ENCODE measurements around the gene TBCD. TPM values are rescaled to one million over a fixed set of nuclear protein-coding genes. Genes with fewer than 3 reads are reported as not detected.

The TBCD gene
- total RNA-seq, 1 donor from 2014 or later = 31.8 TPM

- H3K9ac ChIP-seq (ENCODE audit: low read length) = no peak overlapping the region
- H3K27me3 ChIP-seq (ENCODE audit: insufficient read depth, low read length) = no peaks in the 10 kb centered on the region
- no peaks in the 10 kb centered on the region for H3K4me1 Mint-ChIP-seq (ENCODE audit: low read depth, unreplicated experiment)
- no peak overlapping the region for H3K4me3 ChIP-seq (ENCODE audit: insufficient read depth, low read depth, low read length)
- no peak overlapping the region for H3K4me3 Mint-ChIP-seq (ENCODE audit: unreplicated experiment)
- H3K27ac Mint-ChIP-seq (ENCODE audit: unreplicated experiment) = no peak overlapping the region
- no peaks in the 10 kb centered on the region for H4K20me1 ChIP-seq (ENCODE audit: insufficient read depth, low read length)
- H3K9me3 Mint-ChIP-seq (ENCODE audit: unreplicated experiment) = peaks cover 32% of the 10 kb centered on the region
- H3K36me3 ChIP-seq (ENCODE audit: insufficient read depth, low read length) = peaks cover 10% of the 10 kb centered on the region
- H3K79me2 ChIP-seq (ENCODE audit: insufficient read depth, low read length) = no peaks in the 10 kb centered on the region
- TF ChIP-seq EZH2 (IDR thresholded peaks at IDR 0.05; ENCODE audit: insufficient read depth, low read length) (no peak), CTCF (IDR thresholded peaks at IDR 0.05; ENCODE audit: insufficient read depth, low read depth, low read length) (no peak)
- H3K36me3 Mint-ChIP-seq (ENCODE audit: low read depth, unreplicated experiment) = peaks cover 48% of the 10 kb centered on the region
- FAIRE-seq = no peak
- peaks cover 24% of the 10 kb centered on the region for H3K9me3 ChIP-seq (ENCODE audit: insufficient read depth, low read depth, low read length)
- no peaks in the 10 kb centered on the region for H3K4me1 ChIP-seq (ENCODE audit: insufficient read depth, low read length)
- H3K27ac ChIP-seq (ENCODE audit: low read depth, low read length) = no peak overlapping the region
- no peak for DNase-seq (ENCODE audit: low read depth)
- H3K27me3 Mint-ChIP-seq (ENCODE audit: low read depth, unreplicated experiment) = no peaks in the 10 kb centered on the region
- H3K4me2 ChIP-seq (ENCODE audit: low read length) = no peak overlapping the region
- H2AFZ ChIP-seq (ENCODE audit: low read depth, low read length) = no peak overlapping the region
These were observed 190.6 kb downstream of the TBCD start for GRCh38 chr17:82942166-82943130.

- Histone ChIP-seq H2AFZ (ENCODE audit: low read depth, low read length) (no peak overlapping the region), H3K79me2 (ENCODE audit: insufficient read depth, low read length) (no peaks in the 10 kb centered on the region), H3K9ac (ENCODE audit: low read length) (no peak overlapping the region), H4K20me1 (ENCODE audit: insufficient read depth, low read length) (no peaks in the 10 kb centered on the region), H3K27me3 (ENCODE audit: insufficient read depth, low read length) (no peaks in the 10 kb centered on the region), H3K27ac (ENCODE audit: low read depth, low read length) (no peak overlapping the region), H3K4me1 (ENCODE audit: insufficient read depth, low read length) (no peaks in the 10 kb centered on the region), H3K4me2 (ENCODE audit: low read length) (no peak overlapping the region), H3K36me3 (ENCODE audit: insufficient read depth, low read length) (peaks cover 10% of the 10 kb centered on the region), H3K4me3 (ENCODE audit: insufficient read depth, low read depth, low read length) (no peak overlapping the region), H3K9me3 (ENCODE audit: insufficient read depth, low read depth, low read length) (peaks cover 24% of the 10 kb centered on the region)
- peaks cover 51% of the 10 kb centered on the region for H3K36me3 Mint-ChIP-seq (ENCODE audit: low read depth, unreplicated experiment)
- peaks cover 37% of the 10 kb centered on the region for H3K9me3 Mint-ChIP-seq (ENCODE audit: unreplicated experiment)
- no peaks in the 10 kb centered on the region for H3K27me3 Mint-ChIP-seq (ENCODE audit: low read depth, unreplicated experiment)
- no peak overlapping the region for H3K27ac Mint-ChIP-seq (ENCODE audit: unreplicated experiment)
- FAIRE-seq (no peak), DNase-seq (ENCODE audit: low read depth) (no peak)
- TF ChIP-seq EZH2 (IDR thresholded peaks at IDR 0.05; ENCODE audit: insufficient read depth, low read length) (no peak), CTCF (IDR thresholded peaks at IDR 0.05; ENCODE audit: insufficient read depth, low read depth, low read length) (no peak)
- no peak overlapping the region for H3K4me3 Mint-ChIP-seq (ENCODE audit: unreplicated experiment)
- H3K4me1 Mint-ChIP-seq (ENCODE audit: low read depth, unreplicated experiment) = no peaks in the 10 kb centered on the region
These were observed 191.5 kb downstream of the TBCD start for GRCh38 chr17:82943339-82943738.

GRCh38 chr17:82943751-82944150 lies 191.9 kb downstream of the TBCD start:
- TF ChIP-seq CTCF (IDR thresholded peaks at IDR 0.05; ENCODE audit: insufficient read depth, low read depth, low read length) = no peak
- TF ChIP-seq EZH2 (IDR thresholded peaks at IDR 0.05; ENCODE audit: insufficient read depth, low read length) = no peak
- H3K36me3 Mint-ChIP-seq (ENCODE audit: low read depth, unreplicated experiment) = peaks cover 53% of the 10 kb centered on the region
- H3K27ac Mint-ChIP-seq (ENCODE audit: unreplicated experiment) = no peak overlapping the region
- FAIRE-seq (no peak), DNase-seq (ENCODE audit: low read depth) (no peak)
- H3K27me3 ChIP-seq (ENCODE audit: insufficient read depth, low read length) = no peaks in the 10 kb centered on the region
- no peaks in the 10 kb centered on the region for H4K20me1 ChIP-seq (ENCODE audit: insufficient read depth, low read length)
- H3K4me2 ChIP-seq (ENCODE audit: low read length) = no peak overlapping the region
- H2AFZ ChIP-seq (ENCODE audit: low read depth, low read length) = no peak overlapping the region
- H3K4me3 Mint-ChIP-seq (ENCODE audit: unreplicated experiment) = no peak overlapping the region
- H3K27ac ChIP-seq (ENCODE audit: low read depth, low read length) = no peak overlapping the region
- no peaks in the 10 kb centered on the region for H3K4me1 ChIP-seq (ENCODE audit: insufficient read depth, low read length)
- H3K36me3 ChIP-seq (ENCODE audit: insufficient read depth, low read length) = peaks cover 10% of the 10 kb centered on the region
- no peak overlapping the region for H3K4me3 ChIP-seq (ENCODE audit: insufficient read depth, low read depth, low read length)
- H3K9me3 Mint-ChIP-seq (ENCODE audit: unreplicated experiment) = peaks cover 37% of the 10 kb centered on the region
- no peaks in the 10 kb centered on the region for H3K27me3 Mint-ChIP-seq (ENCODE audit: low read depth, unreplicated experiment)
- H3K4me1 Mint-ChIP-seq (ENCODE audit: low read depth, unreplicated experiment) = no peaks in the 10 kb centered on the region
- peaks cover 24% of the 10 kb centered on the region for H3K9me3 ChIP-seq (ENCODE audit: insufficient read depth, low read depth, low read length)
- H3K9ac ChIP-seq (ENCODE audit: low read length) = no peak overlapping the region
- H3K79me2 ChIP-seq (ENCODE audit: insufficient read depth, low read length) = no peaks in the 10 kb centered on the region
